Limb (tissue), 2 donors: ENCODE results near the gene RPS19.
"Not testable (repeated sequence)": the region's sequence is repeated elsewhere in the genome, so short reads cannot be mapped to it uniquely, and the experiment has no call there.

ENCODE experiments used
- DNase-seq, 2 donors: peaks; one replicate each; pipeline ENCODE4 v3.0.0-alpha.2; 2016; ENCODE audit errors: extremely low spot score in 2 of 2

The RPS19 gene

GRCh38 chr19:41901707-41902360 lies 41.8 kb downstream of the RPS19 start:
- no peak for DNase-seq

- DNase-seq = no peak
These were observed 42.5 kb downstream of the RPS19 start for GRCh38 chr19:41902594-41902993.

GRCh38 chr19:41903193-41903953 lies 43.3 kb downstream of the RPS19 start:
- DNase-seq = no peak

DNA sequence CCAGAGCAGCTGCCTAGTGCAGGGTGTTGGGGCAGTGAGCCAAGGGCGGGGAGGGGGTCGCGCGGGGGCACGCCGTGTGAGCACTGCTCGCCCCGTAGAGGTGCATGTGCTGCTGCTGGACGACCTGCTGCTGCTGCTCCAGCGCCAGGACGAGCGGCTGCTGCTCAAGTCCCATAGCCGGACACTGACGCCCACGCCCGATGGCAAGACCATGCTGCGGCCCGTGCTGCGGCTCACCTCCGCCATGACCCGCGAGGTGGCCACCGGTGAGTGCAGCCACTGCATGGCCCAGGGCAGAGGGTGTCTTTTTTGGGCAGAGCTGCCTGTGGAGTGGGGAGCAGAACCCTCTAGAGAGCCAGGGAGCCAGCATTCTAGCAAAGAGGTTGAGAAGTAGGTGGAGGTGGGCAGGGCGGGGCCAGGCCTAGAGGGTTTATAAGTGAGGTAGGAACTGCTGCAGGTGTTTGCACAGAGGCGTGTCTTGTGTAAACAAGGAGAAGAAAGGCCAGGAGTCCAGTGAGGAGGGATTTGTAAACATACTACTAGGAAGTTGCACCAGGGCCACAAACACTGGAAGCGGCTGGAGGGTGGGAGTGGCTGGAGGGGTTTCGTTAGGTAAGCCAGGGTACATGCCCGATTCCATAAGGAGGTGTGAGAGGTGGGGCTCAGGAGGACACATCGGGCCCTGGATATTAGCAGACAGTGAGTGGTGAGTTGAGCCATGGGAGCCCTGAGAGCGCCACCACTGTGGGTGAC lies 44.2 kb downstream of the RPS19 start:
- DNase-seq = no peak

- DNase-seq = no peak
These were observed 45.4 kb downstream of the RPS19 start for GRCh38 chr19:41905273-41906002.

GRCh38 chr19:41906271-41906670 lies 46.2 kb downstream of the RPS19 start:
- no peak for DNase-seq

DNA sequence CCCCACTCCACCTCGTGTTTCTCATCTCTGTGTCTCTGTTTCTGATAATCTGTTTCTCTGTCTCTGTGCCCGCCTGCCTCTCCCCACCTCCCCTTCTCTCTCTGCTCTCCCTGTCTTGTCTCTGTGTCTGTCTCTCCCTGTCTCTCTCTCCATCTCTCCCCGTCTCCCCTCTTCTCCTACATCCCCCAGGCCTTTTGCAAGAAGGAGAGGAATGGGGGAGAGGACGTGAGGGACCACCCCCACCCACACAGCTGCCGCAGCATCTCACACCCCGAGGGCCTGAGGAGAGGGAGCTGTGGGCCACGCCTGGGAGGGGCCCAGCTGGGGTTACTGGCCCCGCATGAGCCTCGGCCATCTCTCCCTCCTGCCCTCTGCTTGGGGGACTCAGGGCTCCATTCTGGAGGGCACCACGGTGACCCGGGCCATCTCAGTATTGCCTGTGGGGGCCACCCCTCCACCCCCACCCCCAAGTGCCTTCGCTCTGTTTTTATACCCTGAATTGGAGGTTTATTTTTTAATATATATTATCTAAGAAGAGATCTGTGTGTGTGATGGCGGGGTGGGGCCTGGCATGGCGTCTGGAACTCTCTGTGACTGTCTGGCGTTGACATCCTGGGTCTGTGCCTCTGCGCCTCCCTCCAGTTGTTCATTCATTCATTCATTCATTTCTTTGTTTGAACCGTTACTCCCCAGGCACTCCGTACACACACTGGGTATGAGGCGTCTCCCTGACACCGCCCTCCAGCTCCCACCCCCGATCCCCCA lies 47.0 kb downstream of the RPS19 start:
- no peak for DNase-seq

- no peak for DNase-seq
These were observed 48.0 kb downstream of the RPS19 start for GRCh38 chr19:41907994-41908615.

DNA sequence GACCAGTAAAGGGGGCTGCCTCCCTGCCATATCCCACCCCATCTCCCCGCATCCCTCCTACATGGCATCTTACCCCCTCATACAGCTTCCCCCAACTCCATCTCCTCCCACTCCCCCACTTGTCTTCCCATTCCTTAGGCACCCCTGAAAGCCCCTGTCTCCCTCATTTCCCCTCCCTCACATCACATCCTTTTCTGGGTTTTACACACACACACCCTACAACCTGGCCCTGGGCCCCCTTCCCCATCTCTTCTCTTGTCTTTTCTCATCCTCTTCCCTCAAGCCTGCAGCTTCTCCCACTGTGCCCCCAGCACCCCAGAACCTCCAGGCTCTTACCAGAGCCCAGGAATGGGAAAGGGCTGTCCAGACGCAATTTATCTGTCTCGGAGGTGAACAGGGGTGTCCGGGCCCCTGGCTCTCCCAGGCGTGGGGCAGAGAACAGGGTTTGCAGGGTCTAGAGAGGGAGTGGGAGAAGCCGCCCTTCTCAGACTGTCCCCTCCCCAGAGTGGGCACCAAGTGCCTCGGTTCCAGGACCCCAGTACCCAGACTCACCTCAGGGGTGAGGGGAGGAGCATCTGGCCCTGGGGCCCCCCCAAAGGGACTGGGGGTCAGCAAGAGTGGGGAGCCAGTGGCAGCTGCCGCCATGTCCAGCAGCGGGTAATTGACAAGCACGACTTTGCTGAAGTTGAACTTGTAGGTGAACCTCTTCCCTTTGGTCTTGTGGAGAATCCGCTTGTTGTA lies 48.8 kb downstream of the RPS19 start:
- DNase-seq = no peak

DNA sequence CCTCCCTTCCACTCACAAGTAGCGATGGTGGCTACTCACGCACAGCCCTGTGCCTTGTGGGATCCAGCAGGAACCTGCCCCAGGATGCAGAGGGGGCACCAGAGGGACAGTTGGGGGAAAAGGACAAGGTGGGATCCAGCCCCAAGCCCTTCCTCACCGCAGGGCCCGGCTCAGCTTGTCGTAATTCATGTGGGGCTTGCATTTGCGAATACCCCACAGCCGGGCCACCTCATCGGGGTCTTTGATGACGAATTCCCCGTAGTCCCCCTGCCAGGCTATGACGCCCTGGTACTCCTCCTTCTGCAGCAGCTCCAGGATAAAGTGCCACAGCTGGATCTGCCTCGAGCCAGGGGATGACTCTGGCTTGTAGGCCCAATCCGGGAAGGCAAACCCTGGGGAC lies 49.7 kb downstream of the RPS19 start:
- DNase-seq = no peak

DNA sequence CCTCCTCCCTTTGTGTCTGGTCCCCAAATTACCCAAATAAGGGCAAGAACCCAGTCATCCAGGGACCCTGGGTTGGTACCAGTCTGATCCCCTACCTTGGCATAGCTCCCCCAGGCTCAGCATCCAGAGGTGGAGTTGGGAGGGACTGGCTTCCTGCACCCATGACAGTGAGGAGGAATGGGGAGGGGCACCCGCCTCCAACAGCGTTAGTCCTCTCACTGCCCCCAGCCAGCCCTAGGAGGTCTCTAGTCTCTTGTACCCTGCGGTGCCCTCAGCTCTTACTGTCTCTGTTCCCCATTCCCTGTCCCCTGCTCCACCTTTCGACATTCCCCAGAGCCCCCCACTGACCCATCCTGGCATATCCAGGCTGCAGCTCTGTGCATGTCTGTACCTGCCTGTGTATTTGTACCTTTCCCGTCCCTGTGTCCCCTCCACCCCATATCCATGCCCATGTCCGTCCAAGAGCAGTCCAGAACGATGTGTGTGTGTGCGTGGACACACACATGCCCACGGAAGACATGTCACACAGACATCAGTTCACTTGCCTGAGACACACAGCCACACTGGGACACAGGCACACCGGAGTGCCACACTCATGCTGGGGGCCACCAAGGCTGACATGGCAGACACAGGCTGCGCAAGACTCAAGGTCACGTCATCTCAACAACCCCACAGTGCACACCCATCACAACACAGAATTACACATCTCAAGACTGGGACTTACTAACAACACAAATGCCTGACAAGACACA lies 50.4 kb downstream of the RPS19 start:
- no peak for DNase-seq

DNA sequence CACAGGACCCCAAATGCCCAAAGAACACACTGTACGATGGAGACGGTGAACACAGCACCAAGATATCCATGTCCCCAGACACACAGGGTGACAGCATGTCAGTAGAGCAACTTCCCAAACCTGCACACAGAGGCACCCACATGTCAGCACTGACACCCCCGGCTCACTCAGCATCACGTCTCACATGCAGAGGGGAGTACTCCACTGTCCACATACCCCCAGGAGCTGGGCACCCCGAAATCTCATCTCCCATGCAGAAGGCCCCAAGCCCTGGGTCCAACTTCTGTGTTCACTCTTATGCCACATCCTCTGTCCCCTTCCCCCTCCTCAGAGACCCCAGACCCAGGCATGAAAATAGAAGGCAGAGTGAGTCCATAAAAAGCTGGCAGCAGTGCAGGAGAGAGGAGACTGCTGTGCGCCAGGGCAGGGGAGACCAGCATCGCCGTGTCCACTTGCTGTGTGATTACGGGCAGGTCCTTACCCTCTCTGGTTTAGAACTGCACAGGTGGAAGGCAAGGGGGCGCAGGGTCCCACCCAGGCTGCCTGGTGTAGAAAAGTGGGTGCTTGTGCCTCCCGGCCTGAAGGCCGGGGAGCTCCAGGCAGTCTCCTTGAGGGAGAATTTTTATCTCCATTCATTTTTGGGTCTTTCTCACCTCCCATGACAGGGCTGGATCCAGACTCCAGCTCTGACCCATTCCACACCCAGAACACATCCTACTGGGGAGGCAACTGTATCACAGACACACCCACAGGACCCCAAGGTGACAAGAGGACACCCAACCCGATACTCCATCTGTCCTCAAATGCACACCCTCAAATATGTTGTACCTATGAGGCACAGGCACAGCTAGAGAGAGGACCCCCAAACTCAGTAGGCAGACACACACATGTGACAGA lies 51.2 kb downstream of the RPS19 start:
- no peak for DNase-seq

DNA sequence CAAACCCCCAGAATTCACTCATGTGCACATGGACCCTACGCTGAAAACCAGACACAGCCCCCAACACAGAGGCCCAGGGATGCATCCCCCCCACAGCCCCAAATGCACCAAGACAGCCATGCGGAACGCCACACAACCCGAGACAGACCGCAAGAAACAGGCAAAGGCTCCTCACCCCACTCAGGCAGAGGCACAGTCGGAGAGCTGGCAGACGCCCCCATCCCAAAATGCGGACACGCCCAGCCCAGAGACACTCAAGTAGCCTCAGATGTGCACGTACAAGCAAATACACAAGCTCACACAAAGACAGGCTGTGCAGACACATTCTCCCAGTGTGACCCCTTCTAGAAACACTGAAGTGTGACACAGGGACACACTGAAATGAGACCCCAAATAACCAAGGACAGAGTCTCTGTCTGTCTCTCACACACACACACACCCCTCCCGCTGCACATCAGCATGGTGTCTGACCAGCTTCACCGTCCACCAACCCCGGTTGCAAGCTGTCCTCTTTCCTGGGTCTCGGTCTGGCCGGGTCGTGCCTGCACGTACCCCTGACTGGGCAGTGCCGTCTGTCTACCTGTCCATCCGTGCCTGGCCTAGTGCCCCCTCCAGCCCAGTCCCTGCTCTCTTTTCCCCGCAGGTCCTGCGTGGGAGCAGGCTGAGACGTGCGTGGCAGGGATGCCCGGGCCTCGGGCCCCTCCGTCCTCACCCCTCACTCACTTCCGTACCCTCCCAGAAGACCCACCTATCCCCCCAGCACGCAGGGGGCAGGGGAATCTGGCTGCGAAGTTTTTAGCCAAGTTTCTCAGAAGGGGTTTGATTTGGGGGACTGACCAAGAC lies 52.1 kb downstream of the RPS19 start:
- no peak for DNase-seq

DNA sequence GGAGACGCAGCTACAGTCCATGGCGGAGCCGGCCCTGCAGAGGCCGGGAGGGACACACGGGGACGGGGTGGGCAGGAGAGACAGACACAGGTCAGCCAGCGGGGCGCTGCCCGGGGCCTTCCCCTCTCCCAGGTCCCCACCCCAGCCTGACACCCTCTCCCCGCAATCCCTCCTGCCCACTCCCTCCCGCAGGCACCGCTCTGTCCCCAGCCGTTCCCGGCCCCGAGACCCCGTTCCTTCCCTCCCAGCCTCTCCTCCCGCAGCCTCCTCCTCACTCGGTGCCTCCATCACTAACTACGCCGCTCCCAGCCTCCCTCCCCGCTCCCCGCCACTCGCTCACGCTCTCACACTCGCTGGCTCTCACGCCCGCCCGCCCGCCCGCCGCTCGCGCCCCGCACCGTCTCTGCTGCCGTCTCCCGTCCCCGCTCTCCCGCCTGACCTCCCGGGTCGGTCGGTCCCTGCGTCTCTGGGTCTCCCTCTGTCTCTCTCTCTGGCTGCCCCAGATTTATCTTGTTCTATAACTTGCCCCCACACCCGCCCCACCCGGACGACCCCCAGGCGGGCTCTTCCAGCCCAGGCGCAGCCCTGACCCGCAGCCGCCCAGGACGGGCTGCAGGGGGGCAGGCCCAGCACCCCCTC lies 53.0 kb downstream of the RPS19 start:
- no peak for DNase-seq

DNA sequence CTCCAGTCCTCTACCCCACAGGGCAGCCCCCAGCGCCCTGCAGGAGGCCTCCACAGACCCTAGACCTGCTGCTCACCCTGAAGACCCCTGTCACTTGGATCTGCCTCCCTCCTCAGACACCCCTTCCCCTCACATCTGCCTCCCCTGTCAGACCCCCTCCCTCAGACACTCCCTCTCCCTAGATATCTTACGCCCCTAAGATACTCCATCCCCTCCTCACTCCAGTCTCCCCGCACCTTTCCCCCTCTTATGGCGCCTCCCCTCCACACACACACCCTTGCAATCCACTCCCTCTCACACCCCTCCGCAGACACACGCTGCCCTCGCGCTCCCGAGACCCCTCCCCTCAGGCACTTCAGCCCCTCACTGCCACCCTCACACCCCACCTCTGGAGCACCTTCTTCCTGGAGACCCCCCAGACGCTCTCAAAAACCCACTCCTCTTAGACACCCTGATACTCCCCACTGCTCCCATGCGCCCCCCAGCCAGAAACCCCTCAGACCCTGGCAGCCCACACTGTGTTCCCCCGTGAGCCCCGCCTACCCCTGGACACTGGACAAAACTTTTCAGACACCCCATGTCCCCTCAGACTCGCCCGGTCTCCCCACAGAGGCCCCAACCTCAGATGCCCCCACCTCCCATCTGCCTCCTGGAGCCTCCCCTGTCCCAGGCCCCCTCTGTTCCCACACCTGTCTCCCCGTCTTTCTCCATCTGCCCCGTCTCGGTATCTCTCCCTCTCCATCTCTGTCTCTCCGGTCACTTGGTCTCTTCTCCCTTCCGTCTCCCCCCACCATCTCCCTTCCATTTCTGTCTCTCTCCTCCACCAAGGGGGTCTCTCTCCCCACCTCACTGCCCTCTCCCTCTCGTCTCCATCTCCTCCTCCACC lies 53.7 kb downstream of the RPS19 start:
- no peak for DNase-seq

- DNase-seq = not testable (repeated sequence)
These were observed 54.4 kb downstream of the RPS19 start for GRCh38 chr19:41914424-41914834.
